ENCODE results near the gene TBRG1. TPM values are rescaled to one million over a fixed set of nuclear protein-coding genes. Genes with fewer than 3 reads are reported as not detected.
"Not testable (repeated sequence)": the region's sequence is repeated elsewhere in the genome, so short reads cannot be mapped to it uniquely, and the experiment has no call there.

Gene TBRG1
- total RNA-seq, 1 donor from 2014 or later: 23.3 TPM

DNA sequence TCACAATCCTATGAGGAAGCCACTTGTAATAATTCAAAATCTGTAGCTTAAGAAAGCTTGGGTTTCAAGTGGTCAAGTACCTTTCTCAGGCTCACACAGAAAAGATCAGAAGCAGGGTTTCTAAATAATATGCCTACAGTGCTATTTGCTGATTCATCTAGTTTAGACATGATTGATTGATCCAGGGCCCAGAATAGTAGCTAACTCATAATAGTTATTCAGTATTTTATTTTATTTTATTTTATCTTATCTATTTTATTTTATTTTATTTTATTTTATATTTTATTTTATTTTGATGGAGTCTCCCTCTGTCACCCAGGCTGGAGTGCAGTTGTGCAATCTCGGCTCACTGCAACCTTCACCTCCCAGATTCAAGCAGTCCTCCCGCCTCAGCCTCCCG is 27.4 kb upstream of the TBRG1 start:
- Histone ChIP-seq H3K36me3 (no peaks in the 10 kb centered on the region), H3K4me3 (no peak overlapping the region), H3K27me3 (ENCODE audit: low read depth) (peaks cover 62% of the 10 kb centered on the region), H3K27ac (replicated peaks) (no peak overlapping the region), H3K9me3 (replicated peaks) (no peaks in the 10 kb centered on the region), H3K4me1 (no peaks in the 10 kb centered on the region)
- DNase-seq: no peak
- TF ChIP-seq, protein P1, sequence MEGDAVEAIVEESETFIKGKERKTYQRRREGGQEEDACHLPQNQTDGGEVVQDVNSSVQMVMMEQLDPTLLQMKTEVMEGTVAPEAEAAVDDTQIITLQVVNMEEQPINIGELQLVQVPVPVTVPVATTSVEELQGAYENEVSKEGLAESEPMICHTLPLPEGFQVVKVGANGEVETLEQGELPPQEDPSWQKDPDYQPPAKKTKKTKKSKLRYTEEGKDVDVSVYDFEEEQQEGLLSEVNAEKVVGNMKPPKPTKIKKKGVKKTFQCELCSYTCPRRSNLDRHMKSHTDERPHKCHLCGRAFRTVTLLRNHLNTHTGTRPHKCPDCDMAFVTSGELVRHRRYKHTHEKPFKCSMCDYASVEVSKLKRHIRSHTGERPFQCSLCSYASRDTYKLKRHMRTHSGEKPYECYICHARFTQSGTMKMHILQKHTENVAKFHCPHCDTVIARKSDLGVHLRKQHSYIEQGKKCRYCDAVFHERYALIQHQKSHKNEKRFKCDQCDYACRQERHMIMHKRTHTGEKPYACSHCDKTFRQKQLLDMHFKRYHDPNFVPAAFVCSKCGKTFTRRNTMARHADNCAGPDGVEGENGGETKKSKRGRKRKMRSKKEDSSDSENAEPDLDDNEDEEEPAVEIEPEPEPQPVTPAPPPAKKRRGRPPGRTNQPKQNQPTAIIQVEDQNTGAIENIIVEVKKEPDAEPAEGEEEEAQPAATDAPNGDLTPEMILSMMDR (IDR thresholded peaks at IDR 0.05; ENCODE audit: borderline replicate concordance): no peak
- intact Hi-C loops (cut with micrococcal nuclease): no loop called here

DNA sequence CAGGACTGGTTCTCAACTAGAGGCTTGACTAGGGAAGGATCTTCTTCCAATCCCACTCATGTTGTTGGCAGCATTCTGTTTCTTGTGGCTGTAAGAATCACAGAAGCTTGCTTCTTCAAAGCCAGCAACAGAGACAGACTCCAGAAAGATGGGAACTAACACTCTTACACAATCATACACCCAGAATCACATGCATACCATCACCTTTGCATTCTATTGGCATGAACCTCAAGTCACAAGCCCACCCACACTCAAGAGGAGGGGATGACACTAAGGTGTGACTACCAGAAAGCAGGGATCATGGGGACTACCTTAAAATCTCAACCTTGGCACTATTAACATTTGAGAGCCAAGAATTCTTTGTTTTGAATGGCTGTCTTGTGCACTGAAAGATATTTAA is 25.0 kb upstream of the TBRG1 start:
- no peaks in the 10 kb centered on the region for H3K9me3 ChIP-seq (replicated peaks)
- peaks cover 65% of the 10 kb centered on the region for H3K27me3 ChIP-seq (ENCODE audit: low read depth)
- intact Hi-C loops (cut with micrococcal nuclease): no loop called here
- TF ChIP-seq, protein P1 (IDR thresholded peaks at IDR 0.05; ENCODE audit: borderline replicate concordance): no peak
- no peaks in the 10 kb centered on the region for H3K4me1 ChIP-seq
- DNase-seq: no peak
- H3K36me3 ChIP-seq: no peaks in the 10 kb centered on the region
- no peak overlapping the region for H3K27ac ChIP-seq (replicated peaks)
- no peak overlapping the region for H3K4me3 ChIP-seq

DNA sequence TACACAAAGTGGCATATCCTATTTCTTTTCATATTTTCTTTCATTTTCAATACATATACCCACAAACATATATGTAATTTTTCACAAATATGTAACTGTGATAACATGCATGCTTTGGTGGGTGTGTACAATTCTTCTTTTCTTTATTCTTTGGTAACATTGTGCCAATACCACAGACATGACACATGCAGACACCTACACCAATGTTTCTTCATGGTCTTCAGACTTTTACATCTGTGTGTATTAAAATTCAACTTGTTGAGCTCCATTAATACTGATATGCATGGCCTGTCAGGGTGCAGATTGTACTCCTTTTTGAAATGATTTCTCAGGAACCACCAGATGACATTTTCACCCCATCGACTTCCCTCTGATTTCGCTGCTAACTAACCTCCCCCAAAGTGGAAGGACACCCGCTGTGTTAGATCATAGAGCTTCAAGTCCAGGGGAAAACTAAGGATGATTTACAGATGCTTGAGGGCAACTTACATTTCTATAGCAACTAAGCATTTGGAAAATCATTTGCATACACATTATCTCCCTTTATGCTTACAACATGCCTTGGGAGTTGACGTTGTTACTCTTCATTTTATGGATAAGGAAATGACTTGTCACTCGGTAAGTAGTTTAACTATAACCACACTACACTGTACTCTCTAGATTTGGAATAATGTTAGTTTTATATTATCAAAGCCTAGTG is 21.9 kb upstream of the TBRG1 start:
- TF ChIP-seq, protein P1 (IDR thresholded peaks at IDR 0.05; ENCODE audit: borderline replicate concordance): no peak
- intact Hi-C loops (cut with micrococcal nuclease): no loop called here
- H3K27ac ChIP-seq (replicated peaks): no peak overlapping the region
- H3K9me3 ChIP-seq (replicated peaks): no peaks in the 10 kb centered on the region
- peaks cover 39% of the 10 kb centered on the region for H3K27me3 ChIP-seq (ENCODE audit: low read depth)
- no peak for DNase-seq
- H3K36me3 ChIP-seq: no peaks in the 10 kb centered on the region
- H3K4me1 ChIP-seq: no peaks in the 10 kb centered on the region
- H3K4me3 ChIP-seq: no peak overlapping the region

DNA sequence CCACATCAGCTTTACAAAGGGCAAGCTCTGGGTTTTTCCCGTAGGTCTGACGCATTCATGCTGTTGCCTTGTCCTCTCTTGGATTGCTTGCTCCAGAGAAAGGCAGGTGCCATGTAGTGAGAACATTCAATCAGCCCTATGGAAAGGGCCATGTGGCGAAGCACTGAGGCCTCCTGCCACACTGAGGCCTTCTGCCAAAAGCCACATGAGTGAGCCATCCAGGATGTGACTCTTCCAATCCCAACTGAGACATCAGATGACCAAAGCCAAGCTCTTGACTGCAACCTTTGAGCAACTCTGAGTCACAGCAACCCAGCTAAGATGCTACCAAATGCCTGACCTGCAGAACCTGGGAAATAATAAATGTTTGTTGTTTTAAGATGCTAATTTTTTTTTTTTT is 20.5 kb upstream of the TBRG1 start:
- intact Hi-C loops (cut with micrococcal nuclease): no loop called here
- Histone ChIP-seq H3K9me3 (replicated peaks) (no peaks in the 10 kb centered on the region), H3K4me3 (no peak overlapping the region), H3K36me3 (no peaks in the 10 kb centered on the region), H3K4me1 (no peaks in the 10 kb centered on the region), H3K27ac (replicated peaks) (no peak overlapping the region), H3K27me3 (ENCODE audit: low read depth) (peaks cover 26% of the 10 kb centered on the region)
- TF ChIP-seq, protein P1 (IDR thresholded peaks at IDR 0.05; ENCODE audit: borderline replicate concordance): no peak
- no peak for DNase-seq

DNA sequence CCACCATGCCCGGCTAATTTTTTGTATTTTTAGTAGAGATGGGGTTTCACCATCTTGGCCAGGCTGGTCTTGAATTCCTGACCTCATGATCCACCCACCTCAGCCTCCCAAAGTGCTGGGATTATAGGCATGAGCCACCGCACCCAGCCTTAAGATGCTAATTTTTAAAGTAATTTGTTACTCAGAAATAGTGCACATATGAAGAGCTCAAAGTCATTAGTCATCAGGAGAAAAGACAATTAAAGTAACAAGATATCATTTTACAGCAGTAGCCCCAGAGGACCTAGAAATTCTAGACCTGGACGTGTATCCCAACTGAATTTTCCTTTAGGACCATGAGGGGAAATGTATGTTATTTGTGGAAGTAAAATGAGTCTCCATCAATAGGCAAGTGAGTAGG is 19.9 kb upstream of the TBRG1 start:
- H3K4me3 ChIP-seq; H3K4me1 ChIP-seq; intact Hi-C loops (cut with micrococcal nuclease); DNase-seq; H3K27ac ChIP-seq (replicated peaks); H3K36me3 ChIP-seq; H3K9me3 ChIP-seq (replicated peaks): not testable (repeated sequence)
- peaks cover 20% of the 10 kb centered on the region for H3K27me3 ChIP-seq (ENCODE audit: low read depth)

DNA sequence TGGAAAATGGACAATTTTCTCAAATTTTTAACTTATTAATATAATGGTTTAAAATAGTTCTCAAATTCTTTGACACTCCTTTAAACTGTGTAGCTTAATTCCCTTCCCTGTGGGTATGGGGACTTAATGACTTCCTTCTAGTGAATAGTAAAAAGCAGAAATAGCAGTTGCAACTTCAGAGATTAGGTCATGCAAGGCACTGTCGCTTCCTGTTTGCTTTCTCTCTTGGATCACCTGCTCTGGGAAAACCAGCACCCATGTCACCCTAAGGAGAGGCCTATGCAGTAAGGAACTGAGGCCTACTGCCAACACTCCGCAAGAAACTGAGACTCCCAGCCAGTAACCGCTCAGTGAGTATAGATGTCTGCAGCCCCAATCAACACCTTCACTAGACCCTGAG is 16.9 kb upstream of the TBRG1 start:
- no peaks in the 10 kb centered on the region for H3K9me3 ChIP-seq (replicated peaks)
- no peak for DNase-seq
- no peaks in the 10 kb centered on the region for H3K4me1 ChIP-seq
- intact Hi-C loops (cut with micrococcal nuclease): no loop called here
- H3K36me3 ChIP-seq: no peaks in the 10 kb centered on the region
- H3K27me3 ChIP-seq (ENCODE audit: low read depth): no peaks in the 10 kb centered on the region
- H3K27ac ChIP-seq (replicated peaks): no peak overlapping the region
- H3K4me3 ChIP-seq: no peak overlapping the region
- TF ChIP-seq, protein P1 (IDR thresholded peaks at IDR 0.05; ENCODE audit: borderline replicate concordance): no peak
